HG03135 (cell line): ENCODE results near the gene BMP6.

ENCODE experiments used
- ATAC-seq: cut with Tn5 transposase; IDR thresholded peaks from one replicate; pipeline ENCODE4 v1.9.1; 2021; ENCODE audit warnings: mild to moderate bottlenecking, moderate library complexity; ENCODE audit not compliant: unreplicated experiment

BMP6 gene

GRCh38 chr6:7719364-7719850 is 6.5 kb upstream of the BMP6 start:
- ATAC-seq, result no peak

- no peak for ATAC-seq
Measured at GRCh38 chr6:7720346-7720745, 5.6 kb upstream of the BMP6 start.

- no peak for ATAC-seq
Measured at GRCh38 chr6:7721649-7722048, 4.2 kb upstream of the BMP6 start.

GRCh38 chr6:7723041-7723447 is 2.9 kb upstream of the BMP6 start:
- no peak for ATAC-seq

- ATAC-seq, result no peak
Measured at GRCh38 chr6:7723554-7723953, 2.3 kb upstream of the BMP6 start.

- no peak for ATAC-seq
Measured at GRCh38 chr6:7725412-7725811, 487 bp upstream of the BMP6 start.

- ATAC-seq, result peak; percentile 30
Measured at GRCh38 chr6:7726416-7727085, 652 bp downstream of the BMP6 start.

GRCh38 chr6:7727086-7727945 is 1.4 kb downstream of the BMP6 start:
- ATAC-seq, result no peak

GRCh38 chr6:7727946-7728854 is 2.3 kb downstream of the BMP6 start:
- no peak for ATAC-seq

- no peak for ATAC-seq
Measured at GRCh38 chr6:7728855-7729590, 3.1 kb downstream of the BMP6 start.

GRCh38 chr6:7730001-7730783 is 4.3 kb downstream of the BMP6 start:
- ATAC-seq, result no peak

GRCh38 chr6:7730784-7731227 is 4.9 kb downstream of the BMP6 start:
- no peak for ATAC-seq

GRCh38 chr6:7731294-7731693 is 5.4 kb downstream of the BMP6 start:
- no peak for ATAC-seq

GRCh38 chr6:7732228-7732627 is 6.3 kb downstream of the BMP6 start:
- no peak for ATAC-seq

GRCh38 chr6:7734707-7735383 is 8.9 kb downstream of the BMP6 start:
- ATAC-seq, result no peak

- ATAC-seq, result no peak
Measured at GRCh38 chr6:7737106-7737505, 11.2 kb downstream of the BMP6 start.

GRCh38 chr6:7737867-7738266 is 12.0 kb downstream of the BMP6 start:
- no peak for ATAC-seq

- ATAC-seq, result no peak
Measured at GRCh38 chr6:7742223-7742785, 16.4 kb downstream of the BMP6 start.

GRCh38 chr6:7745942-7746341 is 20.0 kb downstream of the BMP6 start:
- no peak for ATAC-seq
